GM12878 (cell line): ENCODE measurements around the gene CCDC134.

Source experiments
- BHLHE40 ChIP-seq, 2 experiments: fragments of 450-650 bp in 1 of 2; IDR thresholded peaks; 2 replicates each; pipeline ENCODE4 v1.6.1; 2011 to 2017; ENCODE audit warnings: low read depth in 2 of 2, borderline replicate concordance in 1 of 2, improper control_type of control experiment in 1 of 2, low read length in 1 of 2, mild to moderate bottlenecking in 1 of 2
- BRCA1 ChIP-seq: IDR thresholded peaks from 2 replicates; pipeline ENCODE4 v1.6.1; 2011; ENCODE audit warnings: low read depth, low read length, improper control_type of control experiment
- CBX5 ChIP-seq: sonication (generic); IDR thresholded peaks from 2 replicates; pipeline ENCODE4 v1.6.1; 2016; ENCODE audit warnings: low read depth, moderate library complexity, mild to moderate bottlenecking, inconsistent platforms
- CREB1 ChIP-seq: IDR thresholded peaks from 2 replicates; pipeline ENCODE4 v1.6.1; 2012; ENCODE audit warnings: low read depth, mild to moderate bottlenecking, inconsistent platforms
- ELK1 ChIP-seq: IDR thresholded peaks from 2 replicates; pipeline ENCODE4 v1.6.1; 2012; ENCODE audit warnings: low read depth, low read length, improper control_type of control experiment
- EP300 ChIP-seq, 2 experiments: fragments of 150-350 bp in 1 of 2; IDR thresholded peaks; 2 replicates each; pipeline ENCODE4 v1.6.1; 2011 to 2012; ENCODE audit warnings: low read depth in 2 of 2, low read length in 2 of 2, borderline replicate concordance in 1 of 2, improper control_type of control experiment in 1 of 2, inconsistent platforms in 1 of 2; ENCODE audit not compliant: control insufficient read depth in 1 of 2
- ETV6 ChIP-seq, 2 experiments: fragments of 450-650 bp in 1 of 2; IDR thresholded peaks in 1 of 2; conservative IDR thresholded peaks in 1 of 2; 2 replicates each; pipeline ENCODE4 v1.6.1; 2014; ENCODE audit warnings: antibody characterized with exemption in 1 of 2, borderline replicate concordance in 1 of 2, low read depth in 1 of 2, mild to moderate bottlenecking in 1 of 2, moderate library complexity in 1 of 2
- POLR2AphosphoS5 ChIP-seq: IDR thresholded peaks from 2 replicates; pipeline ENCODE4 v1.6.1; 2011; ENCODE audit warnings: mild to moderate bottlenecking, low read length, inconsistent platforms
- RAD21 ChIP-seq: IDR thresholded peaks from 2 replicates; pipeline ENCODE4 v1.6.1; 2011; ENCODE audit warnings: mild to moderate bottlenecking, low read depth, low read length, moderate library complexity; ENCODE audit not compliant: insufficient read depth
- SIN3A ChIP-seq: IDR thresholded peaks from 2 replicates; pipeline ENCODE4 v1.6.1; 2012; ENCODE audit warnings: low read depth, low read length, improper control_type of control experiment
- ZNF207 ChIP-seq: fragments of 450-650 bp; IDR thresholded peaks from 2 replicates; pipeline ENCODE4 v1.6.1; 2014; ENCODE audit warnings: antibody characterized with exemption, mild to moderate bottlenecking, borderline replicate concordance
- TF ChIP-seq, protein P1 (sequence below): IDR thresholded peaks from 2 replicates; pipeline ENCODE4 v1.6.1; 2011; ENCODE audit warnings: low read depth, low read length, improper control_type of control experiment, borderline replicate concordance
- TF ChIP-seq, protein P2 (sequence below), 3 experiments: IDR thresholded peaks in 2 of 3; conservative IDR thresholded peaks in 1 of 3; 2 replicates each; pipeline ENCODE4 v1.5.1; 2011; ENCODE audit warnings: low read depth in 3 of 3, low read length in 3 of 3, mild to moderate bottlenecking in 3 of 3, control low read depth in 2 of 3, moderate library complexity in 2 of 3, inconsistent platforms in 1 of 3, mixed read lengths in 1 of 3; ENCODE audit not compliant: control insufficient read depth in 2 of 3, insufficient read depth in 1 of 3; ENCODE audit errors: extremely low read depth in 1 of 3

GRCh38 chr22:41782316-41782715 is 18.2 kb upstream of the CCDC134 start:
- TF ChIP-seq SIN3A (no peak), POLR2AphosphoS5 (no peak), CREB1 (no peak), BRCA1 (no peak), ELK1 (no peak), RAD21 (no peak), CBX5 (no peak), EP300 (IDR thresholded peaks at IDR 0.05; ENCODE audit: borderline replicate concordance in 1 of 2, control insufficient read depth in 1 of 2, low read depth in 2 of 2, low read length in 2 of 2) (no peak), BHLHE40 (IDR thresholded peaks at IDR 0.05; ENCODE audit: borderline replicate concordance in 1 of 2, low read depth in 2 of 2, low read length in 1 of 2) (no peak), ETV6 (conservative IDR thresholded peaks at IDR 0.05 in 1 of 2, IDR thresholded peaks at IDR 0.05 in 1 of 2; ENCODE audit: borderline replicate concordance in 1 of 2, low read depth in 1 of 2) (no peak), ZNF207 (no peak)
- TF ChIP-seq, protein P1, sequence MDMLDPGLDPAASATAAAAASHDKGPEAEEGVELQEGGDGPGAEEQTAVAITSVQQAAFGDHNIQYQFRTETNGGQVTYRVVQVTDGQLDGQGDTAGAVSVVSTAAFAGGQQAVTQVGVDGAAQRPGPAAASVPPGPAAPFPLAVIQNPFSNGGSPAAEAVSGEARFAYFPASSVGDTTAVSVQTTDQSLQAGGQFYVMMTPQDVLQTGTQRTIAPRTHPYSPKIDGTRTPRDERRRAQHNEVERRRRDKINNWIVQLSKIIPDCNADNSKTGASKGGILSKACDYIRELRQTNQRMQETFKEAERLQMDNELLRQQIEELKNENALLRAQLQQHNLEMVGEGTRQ, result no peak
- TF ChIP-seq, protein P2, sequence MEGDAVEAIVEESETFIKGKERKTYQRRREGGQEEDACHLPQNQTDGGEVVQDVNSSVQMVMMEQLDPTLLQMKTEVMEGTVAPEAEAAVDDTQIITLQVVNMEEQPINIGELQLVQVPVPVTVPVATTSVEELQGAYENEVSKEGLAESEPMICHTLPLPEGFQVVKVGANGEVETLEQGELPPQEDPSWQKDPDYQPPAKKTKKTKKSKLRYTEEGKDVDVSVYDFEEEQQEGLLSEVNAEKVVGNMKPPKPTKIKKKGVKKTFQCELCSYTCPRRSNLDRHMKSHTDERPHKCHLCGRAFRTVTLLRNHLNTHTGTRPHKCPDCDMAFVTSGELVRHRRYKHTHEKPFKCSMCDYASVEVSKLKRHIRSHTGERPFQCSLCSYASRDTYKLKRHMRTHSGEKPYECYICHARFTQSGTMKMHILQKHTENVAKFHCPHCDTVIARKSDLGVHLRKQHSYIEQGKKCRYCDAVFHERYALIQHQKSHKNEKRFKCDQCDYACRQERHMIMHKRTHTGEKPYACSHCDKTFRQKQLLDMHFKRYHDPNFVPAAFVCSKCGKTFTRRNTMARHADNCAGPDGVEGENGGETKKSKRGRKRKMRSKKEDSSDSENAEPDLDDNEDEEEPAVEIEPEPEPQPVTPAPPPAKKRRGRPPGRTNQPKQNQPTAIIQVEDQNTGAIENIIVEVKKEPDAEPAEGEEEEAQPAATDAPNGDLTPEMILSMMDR (IDR thresholded peaks at IDR 0.05 in 2 of 3, conservative IDR thresholded peaks at IDR 0.05 in 1 of 3; ENCODE audit: control insufficient read depth in 2 of 3, extremely low read depth in 1 of 3, insufficient read depth in 1 of 3, low read depth in 3 of 3, low read length in 3 of 3), result peak in 1 of 3 experiments; percentile 23; a peak in 1 of 6 replicates
